Measurements from ENCODE around the gene ETFA. TPM values are rescaled to one million over a fixed set of nuclear protein-coding genes. Genes with fewer than 3 reads are reported as not detected.

The ETFA gene
- polyA plus RNA-seq, 2 of the 4 experiments (the other 2 are of a cell fraction), result 243 to 412 TPM

DNA sequence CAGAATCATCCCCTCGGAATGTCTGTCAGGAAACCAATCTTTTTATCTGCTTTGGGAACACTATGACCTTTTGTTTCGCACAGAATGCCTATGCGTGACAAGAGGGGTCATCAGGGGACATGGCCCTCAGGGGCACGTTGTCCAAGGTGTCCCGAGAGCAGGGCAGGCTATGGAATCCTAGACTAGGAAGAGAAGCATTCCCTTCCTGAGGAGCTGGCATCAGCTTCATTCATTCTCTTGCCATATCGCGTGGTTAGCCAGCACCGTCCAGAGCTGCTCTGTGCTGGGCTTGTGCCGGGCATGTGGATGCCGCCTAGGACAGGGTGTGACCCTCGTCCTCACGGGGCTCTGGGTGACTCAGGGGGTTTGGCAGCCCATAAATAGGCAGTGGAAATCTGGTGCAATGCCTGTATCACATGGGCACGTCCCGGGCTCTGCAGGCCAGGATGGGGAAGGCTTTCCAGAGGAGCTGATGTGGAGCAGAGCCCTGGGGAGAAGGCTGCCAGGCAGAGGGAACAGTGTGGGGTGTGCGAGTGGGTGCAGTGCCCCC is 133.7 kb downstream of the ETFA start:
- Histone ChIP-seq H3K4me1 (peaks cover 11% of the 10 kb centered on the region; the same call in 2 of the 3 replicates), H3K9me3 (no peaks in the 10 kb centered on the region), H3K4me3 (no peak overlapping the region), H3K27ac (peak overlapping the region; percentile 47 to 67; a peak in 5 of 6 replicates), H3K4me2 (peak overlapping the region; percentile 38; the same call in 2 of the 3 replicates)
- POLR2A ChIA-PET, result no interaction called here
- DNase-seq (ENCODE audit: low read depth in 1 of 2, low spot score in 1 of 2) (peak; percentile 52 to 56), ATAC-seq (peak; percentile 64 to 79), FAIRE-seq (no peak)
- 42% methylated on average over 15 of the region's 15 CpGs for WGBS (ENCODE audit: missing lambda C conversion rate)
- no peak for TF ChIP-seq EHF (CRISPR knock-in tag; IDR thresholded peaks at IDR 0.05)
- TF ChIP-seq FOSL2 (IDR thresholded peaks at IDR 0.05), result no peak
- TF ChIP-seq FOSL2 (CRISPR knock-in tag; IDR thresholded peaks at IDR 0.05), result peak; percentile 38; the same call in 1 of the 2 replicates
- TF ChIP-seq POLR2AphosphoS2 (conservative IDR thresholded peaks at IDR 0.05; ENCODE audit: low read length), result no peak
- 0 out of 2 replicates have a peak, but pooled peaks have one; percentile 24 for TF ChIP-seq USF2 (IDR thresholded peaks at IDR 0.05)
- peak; percentile 42; the same call in 1 of the 2 replicates for TF ChIP-seq MAX (IDR thresholded peaks at IDR 0.05)
- TF ChIP-seq HDAC2 (IDR thresholded peaks at IDR 0.05), result no peak
- CTCF ChIA-PET, result interaction anchor here (0.6 to 5.5 kb wide), 4 partner anchors 9 to 28 kb away, joined by 3 to 34 read pairs (median 6); no protein-coding TSS in a partner anchor

DNA sequence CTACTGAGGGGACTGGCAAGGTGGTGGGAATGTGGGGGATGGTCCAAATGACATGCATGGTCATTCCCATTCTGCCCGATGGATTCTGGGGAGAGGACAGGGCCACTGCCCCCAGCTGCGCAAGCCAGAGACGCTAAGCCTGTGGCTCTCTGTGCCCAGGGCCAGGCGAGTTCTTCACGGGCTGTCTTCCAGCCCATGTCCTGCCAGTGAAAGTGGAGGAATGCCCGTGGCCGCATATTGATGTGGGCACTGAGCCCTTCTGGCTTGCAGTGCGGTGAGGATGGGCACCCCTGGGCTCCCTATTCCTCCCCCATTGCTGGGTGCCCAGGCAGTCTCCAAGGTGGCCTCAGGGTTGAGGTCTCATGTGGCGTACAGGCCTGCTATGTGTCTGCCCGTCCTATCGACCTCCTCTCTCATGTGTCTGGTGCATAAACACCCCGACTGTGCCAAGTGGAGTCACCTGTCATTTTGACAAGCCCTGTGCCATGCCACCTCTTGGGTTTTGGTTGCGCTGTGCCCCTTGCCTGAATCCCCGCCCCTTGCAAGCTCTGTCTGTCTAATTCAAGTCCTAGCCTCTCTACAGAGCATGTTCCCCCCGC is 134.7 kb downstream of the ETFA start:
- CTCF ChIA-PET, result interaction anchor here (1.1 to 5.5 kb wide), 4 partner anchors 10 to 154 kb away, joined by 4 to 34 read pairs (median 6); no protein-coding TSS in a partner anchor
- WGBS (ENCODE audit: missing lambda C conversion rate), result 79% methylated on average over 12 of the region's 15 CpGs
- ATAC-seq, result no peak

GRCh38 chr15:76176059-76176458 is 135.2 kb downstream of the ETFA start:
- H3K4me1 ChIP-seq, result peaks cover 11% of the 10 kb centered on the region; the same call in 2 of the 3 replicates
- TF ChIP-seq KDM1A (IDR thresholded peaks at IDR 0.05; ENCODE audit: low read depth), result no peak
- no peak for TF ChIP-seq BHLHE40 (IDR thresholded peaks at IDR 0.05; ENCODE audit: low read depth, low read length)
- no peak for TF ChIP-seq CBX2 (IDR thresholded peaks at IDR 0.05; ENCODE audit: borderline replicate concordance, low read depth)
- no peak for TF ChIP-seq CEBPB (IDR thresholded peaks at IDR 0.05)
- TF ChIP-seq, protein P1, sequence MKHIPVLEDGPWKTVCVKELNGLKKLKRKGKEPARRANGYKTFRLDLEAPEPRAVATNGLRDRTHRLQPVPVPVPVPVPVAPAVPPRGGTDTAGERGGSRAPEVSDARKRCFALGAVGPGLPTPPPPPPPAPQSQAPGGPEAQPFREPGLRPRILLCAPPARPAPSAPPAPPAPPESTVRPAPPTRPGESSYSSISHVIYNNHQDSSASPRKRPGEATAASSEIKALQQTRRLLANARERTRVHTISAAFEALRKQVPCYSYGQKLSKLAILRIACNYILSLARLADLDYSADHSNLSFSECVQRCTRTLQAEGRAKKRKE (CRISPR knock-in tag; IDR thresholded peaks at IDR 0.05; ENCODE audit: low read depth), result no peak
- TF ChIP-seq MAZ (IDR thresholded peaks at IDR 0.05; ENCODE audit: borderline replicate concordance, low read depth, low read length), result no peak
- no peak for TF ChIP-seq HEYL (CRISPR knock-in tag; IDR thresholded peaks at IDR 0.05)
- TF ChIP-seq ZFP36 (IDR thresholded peaks at IDR 0.05; ENCODE audit: borderline replicate concordance, partially characterized antibody), result no peak
- TF ChIP-seq BCL3 (IDR thresholded peaks at IDR 0.05), result no peak
- CTCF ChIA-PET, result interaction anchor here (0.5 to 5.5 kb wide), 8 partner anchors 11 to 637 kb away, joined by 3 to 34 read pairs (median 6); no protein-coding TSS in a partner anchor
- no peak overlapping the region for H3K4me3 ChIP-seq
- no peak for DNase-seq (ENCODE audit: low read depth in 1 of 2, low spot score in 1 of 2)
- H3K9me3 ChIP-seq, result no peaks in the 10 kb centered on the region
- ATAC-seq, result no peak
- no peak overlapping the region for H3K4me2 ChIP-seq
- no peak for FAIRE-seq
- POLR2A ChIA-PET, result no interaction called here
- WGBS (ENCODE audit: missing lambda C conversion rate), result 75% methylated on average over 5 of the region's 10 CpGs
- H3K27ac ChIP-seq, result no peak overlapping the region; a peak in 1 of 6 replicates

More for the DNA sequence above, 134.7 kb downstream of the ETFA start:
- DNase-seq (ENCODE audit: low read depth in 1 of 2, low spot score in 1 of 2) (no peak), FAIRE-seq (no peak)
- Histone ChIP-seq H3K4me3 (no peak overlapping the region), H3K4me2 (no peak overlapping the region), H3K9me3 (no peaks in the 10 kb centered on the region), H3K27ac (peak overlapping the region in 1 of 2 experiments; percentile 23; a peak in 1 of 6 replicates), H3K4me1 (peaks cover 11% of the 10 kb centered on the region; the same call in 2 of the 3 replicates)
- TF ChIP-seq FOSL2 (IDR thresholded peaks at IDR 0.05), result no peak
- no peak for TF ChIP-seq FOSL2 (CRISPR knock-in tag; IDR thresholded peaks at IDR 0.05)
- TF ChIP-seq ZFP36 (IDR thresholded peaks at IDR 0.05; ENCODE audit: borderline replicate concordance, partially characterized antibody), result no peak
- TF ChIP-seq RFX5 (IDR thresholded peaks at IDR 0.05), result no peak
- TF ChIP-seq RARB (CRISPR knock-in tag; IDR thresholded peaks at IDR 0.05), result no peak
- no peak for TF ChIP-seq SMC3 (IDR thresholded peaks at IDR 0.05)
- TF ChIP-seq EHMT2 (IDR thresholded peaks at IDR 0.05; ENCODE audit: low read depth), result no peak
- no peak for TF ChIP-seq ZSCAN20 (CRISPR knock-in tag; IDR thresholded peaks at IDR 0.05)
- no peak for TF ChIP-seq HOXB5 (CRISPR knock-in tag; IDR thresholded peaks at IDR 0.05)
- TF ChIP-seq PHF8 (IDR thresholded peaks at IDR 0.05; ENCODE audit: borderline replicate concordance, low read depth), result no peak
- no peak for TF ChIP-seq HDAC2 (IDR thresholded peaks at IDR 0.05)
- TF ChIP-seq CEBPB (IDR thresholded peaks at IDR 0.05), result no peak
- TF ChIP-seq MYC (IDR thresholded peaks at IDR 0.05; ENCODE audit: borderline replicate concordance, low read length), result no peak
- TF ChIP-seq JUN (IDR thresholded peaks at IDR 0.05), result no peak
- POLR2A ChIA-PET, result no interaction called here

Measured in A549 (cell line).